ENCODE results near the gene LCP2.

DNA sequence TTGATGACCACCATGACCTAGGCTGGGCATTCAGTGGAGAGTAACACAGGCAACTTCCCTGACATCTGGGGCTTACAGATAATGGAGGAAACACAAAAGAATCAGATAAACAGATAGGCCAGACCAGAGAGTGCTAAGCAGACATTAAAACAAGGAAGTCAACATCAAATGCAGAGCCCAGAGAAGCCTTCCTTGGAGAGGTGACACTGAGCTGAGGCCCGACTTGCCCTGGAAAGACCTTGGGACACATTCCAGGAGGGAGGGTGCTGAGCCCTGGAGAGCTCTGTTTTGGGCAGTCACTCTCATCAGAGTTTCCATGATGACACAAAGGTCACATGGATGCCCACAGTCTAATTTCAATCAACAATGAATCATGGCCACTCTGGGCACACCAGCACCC lies 96.7 kb downstream of the LCP2 start:
- TF ChIP-seq, protein P1, sequence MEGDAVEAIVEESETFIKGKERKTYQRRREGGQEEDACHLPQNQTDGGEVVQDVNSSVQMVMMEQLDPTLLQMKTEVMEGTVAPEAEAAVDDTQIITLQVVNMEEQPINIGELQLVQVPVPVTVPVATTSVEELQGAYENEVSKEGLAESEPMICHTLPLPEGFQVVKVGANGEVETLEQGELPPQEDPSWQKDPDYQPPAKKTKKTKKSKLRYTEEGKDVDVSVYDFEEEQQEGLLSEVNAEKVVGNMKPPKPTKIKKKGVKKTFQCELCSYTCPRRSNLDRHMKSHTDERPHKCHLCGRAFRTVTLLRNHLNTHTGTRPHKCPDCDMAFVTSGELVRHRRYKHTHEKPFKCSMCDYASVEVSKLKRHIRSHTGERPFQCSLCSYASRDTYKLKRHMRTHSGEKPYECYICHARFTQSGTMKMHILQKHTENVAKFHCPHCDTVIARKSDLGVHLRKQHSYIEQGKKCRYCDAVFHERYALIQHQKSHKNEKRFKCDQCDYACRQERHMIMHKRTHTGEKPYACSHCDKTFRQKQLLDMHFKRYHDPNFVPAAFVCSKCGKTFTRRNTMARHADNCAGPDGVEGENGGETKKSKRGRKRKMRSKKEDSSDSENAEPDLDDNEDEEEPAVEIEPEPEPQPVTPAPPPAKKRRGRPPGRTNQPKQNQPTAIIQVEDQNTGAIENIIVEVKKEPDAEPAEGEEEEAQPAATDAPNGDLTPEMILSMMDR (IDR thresholded peaks at IDR 0.05), result no peak
- TF ChIP-seq POLR2A (IDR thresholded peaks at IDR 0.05), result no peak
